Thymus (tissue), 11 donors: Measurements from ENCODE around the gene MRPS34. TPM values are rescaled to one million over a fixed set of nuclear protein-coding genes. Genes with fewer than 3 reads are reported as not detected.

Experiments used
- DNase-seq, 9 donors: peaks; one replicate each; pipeline ENCODE4 v3.0.0-alpha.2; 2013; ENCODE audit warnings: low spot score in 9 of 9, low read depth in 6 of 9, missing footprints in 1 of 9
- H3K27ac ChIP-seq, 2 donors: one replicate each; pipeline ENCODE4 v1.5.1; 2013; ENCODE audit warnings: control low read depth in 1 of 2, low read depth in 1 of 2, low read length in 1 of 2, mild to moderate bottlenecking in 1 of 2, moderate library complexity in 1 of 2
- H3K27me3 ChIP-seq, 2 donors: one replicate each; pipeline ENCODE4 v1.5.1; 2013; ENCODE audit warnings: low read length in 1 of 2; ENCODE audit not compliant: control insufficient read depth in 2 of 2, insufficient read depth in 1 of 2
- H3K36me3 ChIP-seq, 2 donors: one replicate each; pipeline ENCODE4 v1.5.1; 2013; ENCODE audit warnings: low read length in 1 of 2, mild to moderate bottlenecking in 1 of 2, moderate library complexity in 1 of 2; ENCODE audit not compliant: control insufficient read depth in 2 of 2, insufficient read depth in 2 of 2
- H3K4me1 ChIP-seq, 2 donors: one replicate each; pipeline ENCODE4 v1.5.1; 2013; ENCODE audit warnings: low read length in 2 of 2; ENCODE audit not compliant: control insufficient read depth in 2 of 2, insufficient read depth in 2 of 2
- H3K4me3 ChIP-seq, 2 donors: one replicate each; pipeline ENCODE4 v1.5.1; 2013; ENCODE audit warnings: low read length in 2 of 2, control low read depth in 1 of 2, mild to moderate bottlenecking in 1 of 2
- H3K9me3 ChIP-seq, 2 donors: one replicate each; pipeline ENCODE4 v1.5.1; 2013; ENCODE audit warnings: low read length in 1 of 2, mild to moderate bottlenecking in 1 of 2; ENCODE audit not compliant: control insufficient read depth in 2 of 2, insufficient read depth in 1 of 2
- WGBS: extraction: QIAGEN DNeasy Blood & Tissue Kit; methylation state at CpG from one replicate; pipeline ENCODE4 v1.1.7; 2013; 5-methylcytosine and 5-hydroxymethylcytosine counted together
- polyA plus RNA-seq: library from polyadenylated mRNA; stranded (reverse); fragments of 200-250 nt; gene quantifications from one replicate; pipeline ENCODE4 v1.2.3, GENCODE V29; 2013
- total RNA-seq: library from RNA; stranded (reverse); fragments of 120-200 nt; gene quantifications from one replicate; pipeline ENCODE4 v1.2.4, GENCODE V29; 2013
- donor health status: healthy.

Gene MRPS34
- total and polyA plus RNA-seq, 2 donors: 101 to 103 TPM

DNA sequence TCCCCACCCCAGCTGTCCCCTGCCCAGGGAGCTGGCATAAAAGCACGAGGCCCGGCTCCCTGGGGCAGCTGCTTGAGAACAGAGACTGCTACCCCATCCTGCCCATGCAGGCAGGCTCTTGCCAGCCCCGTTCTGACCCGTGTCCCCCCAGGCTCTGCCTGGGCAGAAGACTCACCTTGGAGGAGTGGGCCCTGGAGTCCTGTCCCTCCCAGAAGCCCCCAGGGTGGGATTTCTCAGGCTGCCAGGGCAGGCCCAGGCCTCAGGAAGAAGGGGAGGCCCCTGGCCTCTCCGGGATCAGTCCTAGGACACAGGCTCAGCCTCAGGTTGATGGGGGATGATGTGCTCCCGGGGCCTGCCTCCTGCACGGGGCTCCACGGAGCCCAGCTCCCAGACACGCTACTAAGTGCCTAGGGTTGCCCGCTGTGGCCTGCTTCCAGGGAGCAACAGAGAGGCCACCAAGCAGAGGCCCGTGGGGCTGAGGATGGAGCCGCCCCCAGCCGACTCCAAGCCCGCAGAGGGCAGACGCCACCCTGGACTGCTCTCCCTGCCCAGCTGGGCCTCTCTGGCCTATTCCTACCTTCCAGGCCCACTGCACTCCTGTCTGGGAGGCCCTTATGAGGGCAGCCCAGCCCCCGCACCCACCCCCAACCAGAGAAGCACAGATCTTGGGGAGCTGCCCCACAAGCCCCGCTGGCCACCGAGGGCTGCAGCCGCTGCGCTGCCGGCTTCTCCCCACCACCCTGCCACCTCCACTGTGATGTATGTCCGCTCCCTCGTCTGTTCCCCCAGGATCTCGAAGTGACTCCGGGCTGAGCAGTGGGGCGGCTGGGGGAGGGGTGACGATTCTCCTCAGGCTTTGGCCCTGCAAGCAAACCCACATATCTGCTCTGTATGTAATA is 3.3 kb downstream of the MRPS34 start:
- Histone ChIP-seq H3K27me3 (no peaks in the 10 kb centered on the region), H3K9me3 (no peaks in the 10 kb centered on the region), H3K27ac (peak overlapping the region in 1 of 2 donors; percentile 42), H3K36me3 (peaks cover 49% of the 10 kb centered on the region in 2 donors), H3K4me3 (no peak overlapping the region), H3K4me1 (peaks cover 20% of the 10 kb centered on the region in 2 donors)
- DNase-seq: no peak
- WGBS: 95% methylated on average over 27 of the region's 27 CpGs

GRCh38 chr16:1768767-1769401 is 4.0 kb downstream of the MRPS34 start:
- Histone ChIP-seq H3K4me1 (peaks cover 13 to 14% of the 10 kb centered on the region in 2 donors), H3K27me3 (no peaks in the 10 kb centered on the region), H3K27ac (no peak overlapping the region), H3K36me3 (peaks cover 56% of the 10 kb centered on the region in 2 donors), H3K4me3 (no peak overlapping the region), H3K9me3 (no peaks in the 10 kb centered on the region)
- DNase-seq: no peak
- 97% methylated on average over 26 of the region's 26 CpGs for WGBS

DNA sequence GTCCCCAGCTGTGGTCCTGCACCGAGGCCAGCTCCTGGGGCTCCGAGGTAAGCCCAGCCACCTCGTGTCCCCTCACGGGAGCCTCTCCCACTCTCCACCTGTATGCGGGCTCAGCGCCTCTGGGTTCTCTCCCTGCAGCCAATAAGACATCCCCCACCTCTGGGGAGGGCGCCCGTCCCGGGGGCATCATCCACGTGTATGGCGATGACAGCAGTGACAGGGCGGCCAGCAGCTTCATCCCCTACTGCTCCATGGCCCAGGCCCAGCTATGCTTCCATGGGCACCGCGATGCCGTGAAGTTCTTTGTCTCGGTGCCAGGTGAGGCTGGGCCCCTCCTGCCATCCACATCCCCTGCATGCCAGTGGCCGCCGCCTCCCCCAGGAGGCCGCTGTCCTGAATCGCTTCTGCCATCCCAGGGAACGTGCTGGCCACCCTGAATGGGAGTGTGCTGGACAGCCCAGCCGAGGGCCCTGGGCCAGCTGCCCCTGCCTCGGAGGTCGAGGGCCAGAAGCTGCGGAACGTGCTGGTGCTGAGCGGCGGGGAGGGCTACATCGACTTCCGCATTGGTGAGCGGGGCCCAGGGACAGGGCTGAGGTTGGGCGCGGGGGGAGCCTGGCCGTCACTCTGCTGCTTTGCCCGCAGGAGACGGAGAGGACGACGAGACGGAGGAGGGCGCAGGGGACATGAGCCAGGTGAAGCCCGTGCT is 4.7 kb downstream of the MRPS34 start:
- Histone ChIP-seq H3K4me3 (no peak overlapping the region), H3K36me3 (peaks cover 60 to 62% of the 10 kb centered on the region in 2 donors), H3K4me1 (peaks cover 11 to 13% of the 10 kb centered on the region in 2 donors), H3K27ac (no peak overlapping the region), H3K9me3 (no peaks in the 10 kb centered on the region), H3K27me3 (no peaks in the 10 kb centered on the region)
- no peak for DNase-seq
- 95% methylated on average over 41 of the region's 41 CpGs for WGBS

GRCh38 chr16:1767116-1767994 is 5.6 kb downstream of the MRPS34 start:
- no peak for DNase-seq

DNA sequence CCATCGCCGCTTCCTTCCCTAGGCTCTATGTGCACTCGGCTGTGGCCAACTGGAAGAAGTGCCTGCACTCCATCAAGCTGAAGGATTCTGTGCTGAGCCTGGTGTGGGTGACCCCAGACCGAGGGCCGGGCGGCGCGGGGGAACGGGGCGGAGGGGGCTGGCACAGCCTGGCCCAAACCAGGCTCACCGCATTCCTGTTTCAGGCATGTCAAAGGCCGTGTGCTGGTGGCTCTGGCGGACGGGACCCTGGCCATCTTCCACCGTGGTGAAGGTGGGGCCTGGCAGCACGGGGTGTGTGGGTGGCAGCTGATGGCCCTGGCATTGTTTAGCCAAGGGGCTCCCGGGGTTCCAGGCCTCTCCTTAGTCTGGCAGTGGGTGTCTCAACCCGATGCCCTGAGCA is 6.2 kb downstream of the MRPS34 start:
- no peak overlapping the region for H3K4me3 ChIP-seq
- H3K4me1 ChIP-seq: peaks cover 3 to 7% of the 10 kb centered on the region in 2 donors
- DNase-seq: no peak
- H3K36me3 ChIP-seq: peaks cover 72 to 77% of the 10 kb centered on the region in 2 donors
- no peaks in the 10 kb centered on the region for H3K27me3 ChIP-seq
- WGBS: 95% methylated on average over 18 of the region's 18 CpGs
- H3K9me3 ChIP-seq: no peaks in the 10 kb centered on the region
- no peak overlapping the region for H3K27ac ChIP-seq

More at GRCh38 chr16:1767116-1767994, 5.6 kb downstream of the MRPS34 start:
- Histone ChIP-seq H3K27me3 (no peaks in the 10 kb centered on the region), H3K4me1 (peaks cover 10 to 13% of the 10 kb centered on the region in 2 donors), H3K36me3 (peaks cover 68 to 70% of the 10 kb centered on the region in 2 donors), H3K9me3 (no peaks in the 10 kb centered on the region), H3K27ac (no peak overlapping the region), H3K4me3 (no peak overlapping the region)
- WGBS: 96% methylated on average over 42 of the region's 42 CpGs

- Histone ChIP-seq H3K36me3 (peaks cover 72 to 81% of the 10 kb centered on the region in 2 donors), H3K9me3 (no peaks in the 10 kb centered on the region), H3K4me1 (peaks cover 3 to 6% of the 10 kb centered on the region in 2 donors), H3K27me3 (no peaks in the 10 kb centered on the region), H3K4me3 (no peak overlapping the region), H3K27ac (no peak overlapping the region)
- 96% methylated on average over 19 of the region's 19 CpGs for WGBS
- no peak for DNase-seq
These were observed 6.7 kb downstream of the MRPS34 start for GRCh38 chr16:1766231-1766630.

GRCh38 chr16:1765826-1766225 is 7.1 kb downstream of the MRPS34 start:
- Histone ChIP-seq H3K27ac (no peak overlapping the region), H3K9me3 (no peaks in the 10 kb centered on the region), H3K36me3 (peaks cover 75 to 85% of the 10 kb centered on the region in 2 donors), H3K4me1 (peaks cover 3% of the 10 kb centered on the region in 2 donors), H3K27me3 (no peaks in the 10 kb centered on the region), H3K4me3 (no peak overlapping the region)
- 96% methylated on average over 22 of the region's 22 CpGs for WGBS
- no peak for DNase-seq

- no peak for DNase-seq
- WGBS: 98% methylated on average over 21 of the region's 21 CpGs
- no peak overlapping the region for H3K4me3 ChIP-seq
These were observed 8.0 kb downstream of the MRPS34 start for GRCh38 chr16:1764971-1765370.

More at GRCh38 chr16:1764971-1765370, 8.0 kb downstream of the MRPS34 start:
- Histone ChIP-seq H3K27ac (no peak overlapping the region), H3K4me1 (no peaks in the 10 kb centered on the region), H3K36me3 (peaks cover 77 to 94% of the 10 kb centered on the region in 2 donors), H3K9me3 (no peaks in the 10 kb centered on the region), H3K27me3 (no peaks in the 10 kb centered on the region)
